Esophagus squamous epithelium (tissue), 5 donors: ENCODE measurements around the gene WLS. TPM values are rescaled to one million over a fixed set of nuclear protein-coding genes. Genes with fewer than 3 reads are reported as not detected.

Experiments used
- DNase-seq: peaks from one replicate; lab custom pipeline; 2025; lab: John Stamatoyannopoulos, UW
- H3K27ac ChIP-seq, 4 donors: fragments of 200-600 bp; sonication (generic); one replicate each; pipeline ENCODE4 v1.5.1; 2016 to 2019; ENCODE audit warnings: mild to moderate bottlenecking in 1 of 4
- H3K27me3 ChIP-seq, 4 donors: fragments of 200-600 bp; sonication (generic); 1 replicate in 3 of 4; 2 replicates in 1 of 4; pipeline versions ENCODE4 v1.5.1 to v1.6.0; 2017 to 2021; ENCODE audit warnings: antibody characterized with exemption in 1 of 4
- H3K36me3 ChIP-seq, 3 donors: fragments of 200-600 bp; sonication (generic); one replicate each; pipeline ENCODE4 v1.5.1; 2016 to 2019
- H3K4me1 ChIP-seq, 3 donors: fragments of 200-600 bp; sonication (generic); one replicate each; pipeline ENCODE4 v1.5.1; 2017 to 2019
- H3K4me3 ChIP-seq, 4 donors: fragments of 200-600 bp; sonication (generic); 1 replicate in 3 of 4; 2 replicates in 1 of 4; pipeline ENCODE4 v1.5.1; 2016 to 2019; ENCODE audit warnings: mild to moderate bottlenecking in 2 of 4, moderate library complexity in 1 of 4
- H3K9me3 ChIP-seq, 3 donors: fragments of 200-600 bp; sonication (generic); one replicate each; pipeline ENCODE4 v1.5.1; 2016 to 2019
- POLR2A ChIP-seq, 4 donors: fragments of 450-650 bp; IDR thresholded peaks; one replicate each; pipeline ENCODE4 v1.6.1; 2017; ENCODE audit warnings: antibody characterized with exemption in 4 of 4, mild to moderate bottlenecking in 4 of 4, moderate library complexity in 3 of 4
- WGBS, 2 donors: methylation state at CpG; one replicate each; pipeline ENCODE4 v1.1.5; 2018; 5-methylcytosine and 5-hydroxymethylcytosine counted together
- intact Hi-C: fragments of 100-400 bp; cut with DNase I; formaldehyde crosslinking; loops from one replicate; pipeline ENCODE4 v1.15.0; 2022
- total RNA-seq, 4 donors: library from RNA; depleted of rRNA; stranded (reverse); fragments of >200 nt; gene quantifications; one replicate each; pipeline ENCODE4 v1.1.0, GENCODE V29; 2016
- TF ChIP-seq, protein P1 (sequence below), 6 experiments: fragments of 450-650 bp in 4 of 6; fragments of 200-600 bp in 2 of 6; sonication (generic) in 2 of 6; IDR thresholded peaks; one replicate each; pipeline ENCODE4 v1.5.1; 2016 to 2019; ENCODE audit warnings: antibody characterized with exemption in 6 of 6, mild to moderate bottlenecking in 4 of 6, moderate library complexity in 4 of 6
- donor health status: DM: yes; HTN: yes; CAD: no.

WLS gene
- total RNA-seq, 4 donors from 2014 or later, result 30.4 to 87.8 (median 60.0) TPM

DNA sequence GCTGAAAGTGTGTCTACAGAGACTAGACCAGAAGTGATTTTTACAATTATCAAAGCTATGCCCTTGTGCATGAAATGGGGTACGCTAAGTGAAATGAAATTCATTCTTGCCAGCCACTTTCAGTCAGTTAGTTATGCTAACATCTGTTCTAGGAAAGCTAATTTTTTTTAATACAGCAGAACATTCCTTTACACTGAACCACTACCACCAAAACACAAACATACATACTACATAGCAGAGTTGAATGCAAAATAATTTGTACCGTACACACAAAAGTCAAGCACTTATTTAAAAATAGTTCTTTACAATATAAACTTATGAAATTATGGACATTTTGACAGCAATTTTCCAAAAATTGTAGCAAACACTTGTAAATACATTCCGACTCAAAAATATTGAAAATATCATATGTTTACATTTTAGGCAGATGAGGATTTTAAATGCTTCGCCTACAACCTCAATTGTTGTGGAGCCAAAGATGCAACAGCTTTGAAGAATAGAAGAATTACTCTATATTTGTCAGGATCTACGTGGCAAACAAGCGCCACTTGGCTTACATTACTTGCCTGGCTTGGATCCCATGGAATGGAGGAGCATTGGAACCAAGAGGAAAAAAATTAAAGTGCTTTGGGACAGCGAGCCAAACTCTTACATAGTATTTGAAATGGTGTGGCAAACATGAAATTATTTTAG, 30.6 kb downstream of the WLS start:
- 57 to 69% methylated on average over 7 of the region's 7 CpGs for WGBS, 2 donors
- Histone ChIP-seq H3K4me3 (no peak overlapping the region), H3K4me1 (peaks cover 5 to 76% (median 45%) of the 10 kb centered on the region in 3 donors), H3K36me3 (no peaks in the 10 kb centered on the region), H3K9me3 (no peaks in the 10 kb centered on the region), H3K27ac (peak overlapping the region in 1 of 4 donors; percentile 37), H3K27me3 (no peaks in the 10 kb centered on the region)
- DNase-seq, result no peak
- TF ChIP-seq, protein P1, sequence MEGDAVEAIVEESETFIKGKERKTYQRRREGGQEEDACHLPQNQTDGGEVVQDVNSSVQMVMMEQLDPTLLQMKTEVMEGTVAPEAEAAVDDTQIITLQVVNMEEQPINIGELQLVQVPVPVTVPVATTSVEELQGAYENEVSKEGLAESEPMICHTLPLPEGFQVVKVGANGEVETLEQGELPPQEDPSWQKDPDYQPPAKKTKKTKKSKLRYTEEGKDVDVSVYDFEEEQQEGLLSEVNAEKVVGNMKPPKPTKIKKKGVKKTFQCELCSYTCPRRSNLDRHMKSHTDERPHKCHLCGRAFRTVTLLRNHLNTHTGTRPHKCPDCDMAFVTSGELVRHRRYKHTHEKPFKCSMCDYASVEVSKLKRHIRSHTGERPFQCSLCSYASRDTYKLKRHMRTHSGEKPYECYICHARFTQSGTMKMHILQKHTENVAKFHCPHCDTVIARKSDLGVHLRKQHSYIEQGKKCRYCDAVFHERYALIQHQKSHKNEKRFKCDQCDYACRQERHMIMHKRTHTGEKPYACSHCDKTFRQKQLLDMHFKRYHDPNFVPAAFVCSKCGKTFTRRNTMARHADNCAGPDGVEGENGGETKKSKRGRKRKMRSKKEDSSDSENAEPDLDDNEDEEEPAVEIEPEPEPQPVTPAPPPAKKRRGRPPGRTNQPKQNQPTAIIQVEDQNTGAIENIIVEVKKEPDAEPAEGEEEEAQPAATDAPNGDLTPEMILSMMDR (IDR thresholded peaks at IDR 0.05), result no peak
- TF ChIP-seq POLR2A (IDR thresholded peaks at IDR 0.05), result no peak
- intact Hi-C loops, result no loop called here

DNA sequence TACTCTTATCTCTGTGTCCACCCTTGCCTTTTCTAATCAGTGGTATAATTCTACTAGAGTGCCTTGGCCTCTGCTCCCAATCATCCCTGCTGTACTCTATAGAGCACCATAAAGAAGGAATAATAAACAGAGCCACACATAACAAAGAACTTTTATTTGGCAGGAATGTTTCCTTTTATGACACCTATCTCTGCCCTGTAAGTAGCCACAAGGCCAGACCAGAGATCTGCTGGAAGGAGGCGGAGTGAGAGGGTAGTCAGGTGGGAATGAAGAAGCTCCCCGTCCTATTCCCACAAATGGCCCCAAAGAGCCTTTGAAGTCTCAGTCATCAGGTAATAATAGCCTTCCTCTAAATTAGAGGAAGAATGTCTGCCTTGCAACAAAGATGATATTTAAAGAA, 32.7 kb downstream of the WLS start:
- intact Hi-C loops, result no loop called here
- 89 to 100% methylated on average over 1 to 2 of the region's 2 CpGs for WGBS, 2 donors
- H3K4me3 ChIP-seq, result no peak overlapping the region
- H3K27me3 ChIP-seq, result no peaks in the 10 kb centered on the region
- peak overlapping the region in 2 of 4 donors; percentile 60 to 70 for H3K27ac ChIP-seq
- TF ChIP-seq, protein P1 (IDR thresholded peaks at IDR 0.05), result no peak
- TF ChIP-seq POLR2A (IDR thresholded peaks at IDR 0.05), result no peak
- no peaks in the 10 kb centered on the region for H3K36me3 ChIP-seq
- DNase-seq, result no peak
- H3K9me3 ChIP-seq, result no peaks in the 10 kb centered on the region
- H3K4me1 ChIP-seq, result peaks cover 5 to 60% (median 27%) of the 10 kb centered on the region in 3 donors

DNA sequence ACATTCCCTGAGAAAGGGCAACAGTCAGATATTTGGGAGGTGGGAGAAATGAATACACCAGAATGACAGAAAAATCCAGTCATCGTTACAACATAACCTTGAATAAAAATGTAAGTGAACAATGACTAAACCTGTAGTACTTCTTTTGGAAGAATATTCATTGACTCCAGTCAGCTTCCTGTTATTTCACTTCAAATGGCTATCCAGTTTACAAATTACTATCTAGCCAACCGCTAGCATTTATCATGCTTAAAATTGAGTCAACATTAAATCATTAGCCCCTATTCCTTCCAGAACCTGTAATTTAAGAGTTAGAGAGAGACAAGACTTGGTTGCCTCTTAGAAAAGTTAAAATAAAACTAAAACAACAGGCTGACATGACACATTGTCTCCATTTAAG, 33.6 kb downstream of the WLS start:
- H3K27ac ChIP-seq, result peak overlapping the region; percentile 37 to 70 (median 57)
- no peaks in the 10 kb centered on the region for H3K9me3 ChIP-seq
- H3K4me3 ChIP-seq, result no peak overlapping the region
- H3K4me1 ChIP-seq, result peaks cover 5 to 58% (median 27%) of the 10 kb centered on the region in 3 donors
- TF ChIP-seq, protein P1 (IDR thresholded peaks at IDR 0.05), result no peak
- no peak for TF ChIP-seq POLR2A (IDR thresholded peaks at IDR 0.05)
- H3K36me3 ChIP-seq, result peaks cover 0 to 3% (median 0%) of the 10 kb centered on the region in 3 donors
- 18 to 50% methylated on average over 2 of the region's 2 CpGs for WGBS, 2 donors
- intact Hi-C loops, result no loop called here
- no peak for DNase-seq
- H3K27me3 ChIP-seq, result no peaks in the 10 kb centered on the region

DNA sequence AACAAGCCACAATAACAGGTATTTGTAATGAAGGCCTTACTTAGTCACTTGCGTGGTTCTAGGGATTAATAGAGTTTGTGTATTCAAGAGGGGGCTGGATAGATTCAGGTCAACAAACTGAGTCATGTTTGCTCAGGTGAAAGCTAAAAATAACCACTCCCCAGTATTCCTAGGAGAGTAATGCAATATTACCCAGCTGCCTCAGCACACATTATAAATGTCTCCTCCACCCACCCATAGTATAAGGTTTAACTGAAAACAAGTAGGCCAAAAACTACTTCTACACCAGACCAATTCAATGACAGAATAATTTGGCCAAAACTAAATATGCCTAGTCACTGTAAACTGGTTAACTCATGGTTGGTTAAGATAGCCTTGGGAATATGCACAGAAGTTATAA, 34.4 kb downstream of the WLS start:
- no peak for DNase-seq
- intact Hi-C loops, result no loop called here
- H3K9me3 ChIP-seq, result no peaks in the 10 kb centered on the region
- no peak for TF ChIP-seq POLR2A (IDR thresholded peaks at IDR 0.05)
- TF ChIP-seq, protein P1 (IDR thresholded peaks at IDR 0.05), result no peak
- H3K27me3 ChIP-seq, result no peaks in the 10 kb centered on the region
- WGBS, 2 donors, result 29 to 32% methylated on average over 1 of the region's 1 CpG
- H3K4me1 ChIP-seq, result peaks cover 5 to 58% (median 27%) of the 10 kb centered on the region in 3 donors
- peak overlapping the region; percentile 37 to 70 (median 57) for H3K27ac ChIP-seq
- no peak overlapping the region for H3K4me3 ChIP-seq
- H3K36me3 ChIP-seq, result peaks cover 0 to 11% (median 0%) of the 10 kb centered on the region in 3 donors

DNA sequence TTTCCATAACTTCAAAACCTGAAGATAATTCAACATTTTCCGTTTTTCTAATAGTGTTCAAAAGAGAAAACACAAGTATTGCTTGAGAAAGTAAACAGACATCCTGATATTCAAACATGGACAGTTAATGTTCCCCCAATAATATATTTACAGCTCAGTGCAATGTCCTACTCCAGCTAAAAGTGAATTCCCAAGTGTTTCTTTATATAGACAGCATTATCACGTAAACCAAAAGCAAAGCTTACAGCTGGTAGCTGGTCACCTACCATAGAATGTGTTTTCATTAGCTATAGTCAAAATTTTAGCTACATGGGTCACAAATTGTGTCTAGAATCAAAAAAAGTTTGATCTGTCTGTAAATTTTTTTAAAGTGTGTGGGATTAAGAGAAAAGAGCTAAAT, 34.9 kb downstream of the WLS start:
- Histone ChIP-seq H3K27ac (peak overlapping the region; percentile 37 to 70 (median 57)), H3K36me3 (peaks cover 0 to 15% (median 0%) of the 10 kb centered on the region in 3 donors), H3K4me1 (peaks cover 5 to 56% (median 27%) of the 10 kb centered on the region in 3 donors), H3K27me3 (no peaks in the 10 kb centered on the region), H3K9me3 (no peaks in the 10 kb centered on the region), H3K4me3 (no peak overlapping the region)
- TF ChIP-seq, protein P1 (IDR thresholded peaks at IDR 0.05), result no peak
- TF ChIP-seq POLR2A (IDR thresholded peaks at IDR 0.05), result no peak
- no peak for DNase-seq
- intact Hi-C loops, result no loop called here
- 51 to 57% methylated on average over 2 of the region's 2 CpGs for WGBS, 2 donors
